Psoas muscle (tissue), 8 donors: Measurements from ENCODE around the gene LY6G6F. TPM values are rescaled to one million over a fixed set of nuclear protein-coding genes. Genes with fewer than 3 reads are reported as not detected.

Source experiments
- ATAC-seq, 4 donors: fragments of 200-7000 bp; cut with Tn5 transposase; one replicate each; pipeline ENCODE4 v1.9.1; 2020; ENCODE audit warnings: moderate library complexity in 3 of 4, mild to moderate bottlenecking in 2 of 4
- DNase-seq, 2 donors: peaks; one replicate each; pipeline ENCODE4 v3.0.0-alpha.2; 2020
- H3K27ac ChIP-seq: fragments of 200-600 bp; one replicate; pipeline ENCODE4 v1.8.0; 2022
- H3K27me3 ChIP-seq, 3 donors: fragments of 200-600 bp in 1 of 3; one replicate each; pipeline versions ENCODE4 v1.6.1 to v1.8.0; 2013 to 2022; ENCODE audit warnings: low read length in 2 of 3, mild to moderate bottlenecking in 2 of 3, moderate library complexity in 1 of 3; ENCODE audit not compliant: insufficient read depth in 3 of 3
- H3K36me3 ChIP-seq, 2 donors: fragments of 200-600 bp in 1 of 2; one replicate each; pipeline versions ENCODE4 v1.6.1 to v1.8.0; 2013 to 2022; ENCODE audit warnings: low read depth in 1 of 2, mild to moderate bottlenecking in 1 of 2, moderate library complexity in 1 of 2; ENCODE audit not compliant: insufficient read depth in 1 of 2
- H3K4me1 ChIP-seq: fragments of 200-600 bp; one replicate; pipeline ENCODE4 v1.8.0; 2022
- H3K4me3 ChIP-seq: fragments of 200-600 bp; one replicate; pipeline ENCODE4 v1.8.0; 2022; ENCODE audit warnings: mild to moderate bottlenecking
- H3K9me3 ChIP-seq: fragments of 200-600 bp; one replicate; pipeline ENCODE4 v1.8.0; 2022
- CTCF ChIP-seq: fragments of 200-600 bp; IDR thresholded peaks from one replicate; pipeline ENCODE4 v1.8.0; 2022; ENCODE audit warnings: antibody characterized with exemption
- WGBS, 3 donors: extraction: QIAGEN DNeasy Blood & Tissue Kit; methylation state at CpG; one replicate each; pipeline versions ENCODE4 v1.1.6 to v1.1.7; 2013; 5-methylcytosine and 5-hydroxymethylcytosine counted together
- intact Hi-C, 2 donors: fragments of 100-400 bp; cut with DNase I; formaldehyde crosslinking; loops; one replicate each; pipeline versions ENCODE4 v1.11.0 to v1.14.2; 2022
- polyA plus RNA-seq, 3 donors: library from polyadenylated mRNA; stranded (reverse); fragments of 200-250 nt; gene quantifications; one replicate each; pipeline ENCODE4 v1.2.3, GENCODE V29; 2013
- total RNA-seq, 4 donors: library from RNA; stranded (reverse); fragmentation: NEBNext Ultra II Directional in 2 of 4; extraction: Animal tissue kit (Norgen Biotek cat#: 25700) in 2 of 4; gene quantifications; one replicate each; pipeline versions ENCODE4 v1.2.1 to v1.2.4, GENCODE V29; 2021 to 2023
- donor health status: healthy with polysubstance abuse.
- donor health status: DM: no; HTN: no; CAD: no; lungs with moderate emphysema.
- donor health status: Bipolar disorder and iron deficiency.
- donor health status: healthy.
- donor health status: DM: yes; HTN: yes; CAD: no.
- donor health status: DM: no; HTN: no; CAD: no.
- donor health status: DM: no; HTN: no; CAD: no.
- donor health status: DM: yes; HTN: yes; CAD: no.

Gene LY6G6F
- total and polyA plus RNA-seq, 7 donors: 0.05 TPM; not detected in 6

GRCh38 chr6:31740397-31741223, 33.9 kb downstream of the LY6G6F start:
- Histone ChIP-seq H3K4me1 (peaks cover 14% of the 10 kb centered on the region), H3K9me3 (no peaks in the 10 kb centered on the region), H3K27ac (no peak overlapping the region), H3K36me3 (no peaks in the 10 kb centered on the region), H3K27me3 (no peaks in the 10 kb centered on the region), H3K4me3 (peak overlapping the region; percentile 74)
- WGBS, 3 donors: 20 to 22% (median 22%) methylated on average over 28 to 29 of the region's 29 CpGs
- no peak for DNase-seq
- intact Hi-C loops: no loop called here
- no peak for ATAC-seq
- no peak for TF ChIP-seq CTCF

GRCh38 chr6:31741815-31742214, 35.1 kb downstream of the LY6G6F start:
- 69 to 85% (median 73%) methylated on average over 2 of the region's 2 CpGs for WGBS, 3 donors
- intact Hi-C loops: no loop called here
- TF ChIP-seq CTCF: no peak

GRCh38 chr6:31742894-31743293, 36.2 kb downstream of the LY6G6F start:
- no peaks in the 10 kb centered on the region for H3K9me3 ChIP-seq
- TF ChIP-seq CTCF: no peak
- DNase-seq: no peak
- H3K4me3 ChIP-seq: no peak overlapping the region
- 85 to 91% (median 86%) methylated on average over 3 of the region's 3 CpGs for WGBS, 3 donors
- no peak overlapping the region for H3K27ac ChIP-seq
- ATAC-seq: no peak
- H3K4me1 ChIP-seq: peaks cover 4% of the 10 kb centered on the region
- no peaks in the 10 kb centered on the region for H3K27me3 ChIP-seq
- intact Hi-C loops: no loop called here
- H3K36me3 ChIP-seq: no peaks in the 10 kb centered on the region

More at GRCh38 chr6:31741815-31742214, 35.1 kb downstream of the LY6G6F start:
- Histone ChIP-seq H3K4me3 (no peak overlapping the region), H3K27ac (no peak overlapping the region), H3K36me3 (no peaks in the 10 kb centered on the region), H3K9me3 (no peaks in the 10 kb centered on the region), H3K4me1 (peaks cover 9% of the 10 kb centered on the region), H3K27me3 (no peaks in the 10 kb centered on the region)
- DNase-seq (no peak), ATAC-seq (no peak)

GRCh38 chr6:31744422-31744821, 37.8 kb downstream of the LY6G6F start:
- H3K36me3 ChIP-seq: no peaks in the 10 kb centered on the region
- DNase-seq: no peak
- 50 to 78% (median 65%) methylated on average over 1 of the region's 1 CpG for WGBS, 3 donors
- H3K4me3 ChIP-seq: no peak overlapping the region
- H3K4me1 ChIP-seq: peaks cover 2% of the 10 kb centered on the region
- H3K9me3 ChIP-seq: no peaks in the 10 kb centered on the region
- no peaks in the 10 kb centered on the region for H3K27me3 ChIP-seq
- no peak for ATAC-seq
- no peak for TF ChIP-seq CTCF
- intact Hi-C loops: no loop called here
- no peak overlapping the region for H3K27ac ChIP-seq
